Activated naive CD4-positive, alpha-beta T cell treated with anti-CD3 and anti-CD28 coated beads, Interleukin-2, amount 50 U/mL, for 24 hours (primary cell): ENCODE results near the gene ARHGEF37.
"Not testable (repeated sequence)": the region's sequence is repeated elsewhere in the genome, so short reads cannot be mapped to it uniquely, and the experiment has no call there.

Experiments
- H3K27ac Mint-ChIP-seq: one replicate; pipeline ENCODE4 v1.8.0; 2021; ENCODE audit warnings: mild to moderate bottlenecking, mixed read lengths
- H3K27me3 Mint-ChIP-seq: one replicate; pipeline ENCODE4 v1.8.0; 2021; ENCODE audit warnings: mixed read lengths
- H3K36me3 Mint-ChIP-seq: one replicate; pipeline ENCODE4 v1.8.0; 2021; ENCODE audit warnings: mixed read lengths
- H3K4me1 Mint-ChIP-seq: one replicate; pipeline ENCODE4 v1.8.0; 2021; ENCODE audit warnings: mixed read lengths
- H3K4me3 Mint-ChIP-seq: one replicate; pipeline ENCODE4 v1.8.0; 2021; ENCODE audit warnings: mild to moderate bottlenecking, mixed read lengths
- H3K9me3 Mint-ChIP-seq: one replicate; pipeline ENCODE4 v1.8.0; 2021; ENCODE audit warnings: mixed read lengths

The ARHGEF37 gene

GRCh38 chr5:149584121-149584520 is 2.8 kb downstream of the ARHGEF37 start:
- H3K9me3 Mint-ChIP-seq = no peaks in the 10 kb centered on the region
- peaks cover 14% of the 10 kb centered on the region for H3K4me1 Mint-ChIP-seq
- no peaks in the 10 kb centered on the region for H3K27me3 Mint-ChIP-seq
- no peak overlapping the region for H3K27ac Mint-ChIP-seq
- H3K36me3 Mint-ChIP-seq = no peaks in the 10 kb centered on the region
- no peak overlapping the region for H3K4me3 Mint-ChIP-seq

GRCh38 chr5:149585910-149586309 is 4.6 kb downstream of the ARHGEF37 start:
- Mint-ChIP-seq H3K4me3 (no peak overlapping the region), H3K9me3 (no peaks in the 10 kb centered on the region), H3K4me1 (peaks cover 7% of the 10 kb centered on the region), H3K27me3 (no peaks in the 10 kb centered on the region), H3K36me3 (no peaks in the 10 kb centered on the region), H3K27ac (no peak overlapping the region)

- no peak overlapping the region for H3K27ac Mint-ChIP-seq
- H3K27me3 Mint-ChIP-seq = no peaks in the 10 kb centered on the region
- no peaks in the 10 kb centered on the region for H3K9me3 Mint-ChIP-seq
- no peaks in the 10 kb centered on the region for H3K36me3 Mint-ChIP-seq
- no peak overlapping the region for H3K4me3 Mint-ChIP-seq
- H3K4me1 Mint-ChIP-seq = peaks cover 6% of the 10 kb centered on the region
Observed at GRCh38 chr5:149586708-149587318, 5.5 kb downstream of the ARHGEF37 start.

- peaks cover 6% of the 10 kb centered on the region for H3K4me1 Mint-ChIP-seq
- H3K9me3 Mint-ChIP-seq = no peaks in the 10 kb centered on the region
- H3K27ac Mint-ChIP-seq = no peak overlapping the region
- H3K4me3 Mint-ChIP-seq = no peak overlapping the region
- no peaks in the 10 kb centered on the region for H3K27me3 Mint-ChIP-seq
- H3K36me3 Mint-ChIP-seq = no peaks in the 10 kb centered on the region
Observed at GRCh38 chr5:149588936-149589335, 7.6 kb downstream of the ARHGEF37 start.

- no peaks in the 10 kb centered on the region for H3K9me3 Mint-ChIP-seq
- no peaks in the 10 kb centered on the region for H3K27me3 Mint-ChIP-seq
- no peaks in the 10 kb centered on the region for H3K4me1 Mint-ChIP-seq
- H3K4me3 Mint-ChIP-seq = no peak overlapping the region
- no peaks in the 10 kb centered on the region for H3K36me3 Mint-ChIP-seq
- H3K27ac Mint-ChIP-seq = no peak overlapping the region
Observed at GRCh38 chr5:149593370-149593769, 12.1 kb downstream of the ARHGEF37 start.

- H3K27ac Mint-ChIP-seq = no peak overlapping the region
- no peak overlapping the region for H3K4me3 Mint-ChIP-seq
- no peaks in the 10 kb centered on the region for H3K9me3 Mint-ChIP-seq
- H3K27me3 Mint-ChIP-seq = no peaks in the 10 kb centered on the region
- no peaks in the 10 kb centered on the region for H3K4me1 Mint-ChIP-seq
- no peaks in the 10 kb centered on the region for H3K36me3 Mint-ChIP-seq
Observed at GRCh38 chr5:149594206-149594895, 13.1 kb downstream of the ARHGEF37 start.

- H3K4me1 Mint-ChIP-seq, H3K27me3 Mint-ChIP-seq, H3K4me3 Mint-ChIP-seq, H3K9me3 Mint-ChIP-seq, H3K27ac Mint-ChIP-seq, H3K36me3 Mint-ChIP-seq: not testable (repeated sequence)
Observed at GRCh38 chr5:149595105-149595504, 13.8 kb downstream of the ARHGEF37 start.

- Mint-ChIP-seq H3K36me3 (no peaks in the 10 kb centered on the region), H3K4me3 (no peak overlapping the region), H3K27ac (no peak overlapping the region), H3K27me3 (no peaks in the 10 kb centered on the region), H3K4me1 (no peaks in the 10 kb centered on the region), H3K9me3 (no peaks in the 10 kb centered on the region)
Observed at GRCh38 chr5:149596712-149597111, 15.4 kb downstream of the ARHGEF37 start.

- no peaks in the 10 kb centered on the region for H3K27me3 Mint-ChIP-seq
- no peaks in the 10 kb centered on the region for H3K4me1 Mint-ChIP-seq
- H3K4me3 Mint-ChIP-seq = no peak overlapping the region
- no peaks in the 10 kb centered on the region for H3K36me3 Mint-ChIP-seq
- H3K9me3 Mint-ChIP-seq = no peaks in the 10 kb centered on the region
- H3K27ac Mint-ChIP-seq = no peak overlapping the region
Observed at GRCh38 chr5:149597618-149598017, 16.3 kb downstream of the ARHGEF37 start.

- H3K27me3 Mint-ChIP-seq, H3K27ac Mint-ChIP-seq, H3K4me3 Mint-ChIP-seq, H3K4me1 Mint-ChIP-seq, H3K36me3 Mint-ChIP-seq, H3K9me3 Mint-ChIP-seq: not testable (repeated sequence)
Observed at GRCh38 chr5:149598234-149598633, 16.9 kb downstream of the ARHGEF37 start.

- Mint-ChIP-seq H3K4me3 (no peak overlapping the region), H3K27me3 (no peaks in the 10 kb centered on the region), H3K27ac (no peak overlapping the region), H3K36me3 (no peaks in the 10 kb centered on the region), H3K9me3 (no peaks in the 10 kb centered on the region), H3K4me1 (no peaks in the 10 kb centered on the region)
Observed at GRCh38 chr5:149598966-149599365, 17.7 kb downstream of the ARHGEF37 start.

GRCh38 chr5:149599375-149599774 is 18.1 kb downstream of the ARHGEF37 start:
- Mint-ChIP-seq H3K9me3 (no peaks in the 10 kb centered on the region), H3K36me3 (no peaks in the 10 kb centered on the region), H3K4me3 (no peak overlapping the region), H3K27me3 (no peaks in the 10 kb centered on the region), H3K4me1 (no peaks in the 10 kb centered on the region), H3K27ac (no peak overlapping the region)

GRCh38 chr5:149600932-149601331 is 19.6 kb downstream of the ARHGEF37 start:
- Mint-ChIP-seq H3K9me3 (no peaks in the 10 kb centered on the region), H3K4me3 (no peak overlapping the region), H3K4me1 (peaks cover under 1% of the 10 kb centered on the region), H3K27ac (no peak overlapping the region), H3K27me3 (no peaks in the 10 kb centered on the region), H3K36me3 (no peaks in the 10 kb centered on the region)

GRCh38 chr5:149603210-149603609 is 21.9 kb downstream of the ARHGEF37 start:
- H3K9me3 Mint-ChIP-seq = no peaks in the 10 kb centered on the region
- no peak overlapping the region for H3K27ac Mint-ChIP-seq
- no peaks in the 10 kb centered on the region for H3K36me3 Mint-ChIP-seq
- H3K27me3 Mint-ChIP-seq = no peaks in the 10 kb centered on the region
- peaks cover 8% of the 10 kb centered on the region for H3K4me1 Mint-ChIP-seq
- no peak overlapping the region for H3K4me3 Mint-ChIP-seq

- Mint-ChIP-seq H3K4me3 (no peak overlapping the region), H3K27me3 (no peaks in the 10 kb centered on the region), H3K4me1 (peaks cover 8% of the 10 kb centered on the region), H3K9me3 (no peaks in the 10 kb centered on the region), H3K27ac (no peak overlapping the region), H3K36me3 (no peaks in the 10 kb centered on the region)
Observed at GRCh38 chr5:149603920-149604319, 22.6 kb downstream of the ARHGEF37 start.

GRCh38 chr5:149604321-149604720 is 23.0 kb downstream of the ARHGEF37 start:
- Mint-ChIP-seq H3K4me1 (peaks cover 8% of the 10 kb centered on the region), H3K27ac (no peak overlapping the region), H3K4me3 (no peak overlapping the region), H3K36me3 (no peaks in the 10 kb centered on the region), H3K9me3 (no peaks in the 10 kb centered on the region), H3K27me3 (no peaks in the 10 kb centered on the region)
